ENCODE data around the gene STK39. TPM values are rescaled to one million over a fixed set of nuclear protein-coding genes. Genes with fewer than 3 reads are reported as not detected.

Gene STK39
- total RNA-seq, 4 donors from 2014 or later = 35.3 to 58.0 (median 47.0) TPM

GRCh38 chr2:167950571-167950970 lies 296.8 kb downstream of the STK39 start:
- Histone ChIP-seq H3K27me3 (no peaks in the 10 kb centered on the region), H3K4me3 (no peak overlapping the region), H3K36me3 (no peaks in the 10 kb centered on the region), H3K4me1 (no peaks in the 10 kb centered on the region), H3K27ac (no peak overlapping the region), H3K9me3 (no peaks in the 10 kb centered on the region)
- ATAC-seq = no peak
- TF ChIP-seq EP300 (IDR thresholded peaks at IDR 0.05) (no peak), POLR2AphosphoS5 (IDR thresholded peaks at IDR 0.05) (no peak), POLR2A (IDR thresholded peaks at IDR 0.05) (no peak), CTCF (IDR thresholded peaks at IDR 0.05) (no peak)
- 89 to 95% methylated on average over 2 of the region's 2 CpGs for WGBS, 2 donors (ENCODE audit: low coverage in 1 of 2)

- Histone ChIP-seq H3K9me3 (no peaks in the 10 kb centered on the region), H3K27ac (no peak overlapping the region), H3K27me3 (no peaks in the 10 kb centered on the region), H3K36me3 (no peaks in the 10 kb centered on the region), H3K4me3 (no peak overlapping the region), H3K4me1 (no peaks in the 10 kb centered on the region)
- WGBS, 2 donors (ENCODE audit: low coverage in 1 of 2) = 59 to 71% methylated on average over 1 to 3 of the region's 3 CpGs
- TF ChIP-seq POLR2AphosphoS5 (IDR thresholded peaks at IDR 0.05) (no peak), POLR2A (IDR thresholded peaks at IDR 0.05) (no peak), EP300 (IDR thresholded peaks at IDR 0.05) (no peak), CTCF (IDR thresholded peaks at IDR 0.05) (no peak)
- ATAC-seq = no peak
Observed at GRCh38 chr2:167946441-167946841, 301.0 kb downstream of the STK39 start.

GRCh38 chr2:167945660-167946368 lies 301.6 kb downstream of the STK39 start:
- no peak for ATAC-seq
- Histone ChIP-seq H3K27ac (no peak overlapping the region), H3K4me1 (no peaks in the 10 kb centered on the region), H3K27me3 (no peaks in the 10 kb centered on the region), H3K9me3 (no peaks in the 10 kb centered on the region), H3K36me3 (no peaks in the 10 kb centered on the region), H3K4me3 (no peak overlapping the region)
- WGBS, 2 donors (ENCODE audit: low coverage in 1 of 2) = 71 to 75% methylated on average over 4 to 10 of the region's 10 CpGs
- TF ChIP-seq POLR2AphosphoS5 (IDR thresholded peaks at IDR 0.05) (no peak), CTCF (IDR thresholded peaks at IDR 0.05) (no peak), POLR2A (IDR thresholded peaks at IDR 0.05) (no peak), EP300 (IDR thresholded peaks at IDR 0.05) (no peak)

- 73% methylated on average over 4 to 7 of the region's 8 CpGs for WGBS, 2 donors (ENCODE audit: low coverage in 1 of 2)
- H3K27ac ChIP-seq = no peak overlapping the region
- no peaks in the 10 kb centered on the region for H3K9me3 ChIP-seq
- no peaks in the 10 kb centered on the region for H3K4me1 ChIP-seq
- no peak for ATAC-seq
- no peaks in the 10 kb centered on the region for H3K36me3 ChIP-seq
- TF ChIP-seq CTCF (IDR thresholded peaks at IDR 0.05) (no peak), EP300 (IDR thresholded peaks at IDR 0.05) (no peak), POLR2AphosphoS5 (IDR thresholded peaks at IDR 0.05) (no peak)
- H3K27me3 ChIP-seq = no peaks in the 10 kb centered on the region
- H3K4me3 ChIP-seq = no peak overlapping the region
Observed at GRCh38 chr2:167944825-167945659, 302.4 kb downstream of the STK39 start.
